Endothelial cell (in vitro differentiated cells): ENCODE data around the gene MUC22. TPM values are rescaled to one million over a fixed set of nuclear protein-coding genes. Genes with fewer than 3 reads are reported as not detected.

Experiments
- DNase-seq: peaks from one replicate; pipeline ENCODE4 v3.0.0; 2021; ENCODE audit warnings: low spot score
- H3K27ac Mint-ChIP-seq: one replicate; pipeline ENCODE4 v1.8.0; 2021; ENCODE audit warnings: mixed read lengths, inconsistent platforms; ENCODE audit not compliant: unreplicated experiment
- H3K27me3 Mint-ChIP-seq: one replicate; pipeline ENCODE4 v1.8.0; 2021; ENCODE audit warnings: mild to moderate bottlenecking, moderate library complexity, mixed read lengths, inconsistent platforms; ENCODE audit not compliant: unreplicated experiment
- H3K36me3 Mint-ChIP-seq: one replicate; pipeline ENCODE4 v1.8.0; 2021; ENCODE audit warnings: mild to moderate bottlenecking, low read depth, mixed read lengths, inconsistent platforms; ENCODE audit not compliant: unreplicated experiment
- H3K4me1 Mint-ChIP-seq: one replicate; pipeline ENCODE4 v1.8.0; 2021; ENCODE audit warnings: mild to moderate bottlenecking, mixed read lengths, inconsistent platforms; ENCODE audit not compliant: unreplicated experiment
- H3K4me3 Mint-ChIP-seq: one replicate; pipeline ENCODE4 v1.8.0; 2021; ENCODE audit warnings: mild to moderate bottlenecking, mixed read lengths, inconsistent platforms; ENCODE audit not compliant: unreplicated experiment
- H3K9me3 Mint-ChIP-seq: one replicate; pipeline ENCODE4 v1.8.0; 2021; ENCODE audit warnings: mixed read lengths, inconsistent platforms; ENCODE audit not compliant: unreplicated experiment
- long read RNA-seq: library from polyadenylated mRNA; unstranded; transcript quantifications from one replicate; pipeline ENCODE4 v2.0.0, GENCODE V29; 2020; ENCODE audit not compliant: unreplicated experiment
- total RNA-seq: library from RNA; stranded (reverse); fragmentation: NEBNext Ultra II Directional; extraction: Animal tissue kit (Norgen Biotek cat#: 25700); gene quantifications from one replicate; pipeline ENCODE4 v1.2.1, GENCODE V29; 2021; ENCODE audit not compliant: unreplicated experiment
- TF ChIP-seq, protein P1 (sequence below): fragments of 200-600 bp; sonication (generic); IDR thresholded peaks from one replicate; pipeline ENCODE4 v1.5.0; 2021; ENCODE audit warnings: antibody characterized with exemption; ENCODE audit not compliant: unreplicated experiment

The MUC22 gene
- total RNA-seq, result not detected
- long read RNA-seq, result 0 reads

DNA sequence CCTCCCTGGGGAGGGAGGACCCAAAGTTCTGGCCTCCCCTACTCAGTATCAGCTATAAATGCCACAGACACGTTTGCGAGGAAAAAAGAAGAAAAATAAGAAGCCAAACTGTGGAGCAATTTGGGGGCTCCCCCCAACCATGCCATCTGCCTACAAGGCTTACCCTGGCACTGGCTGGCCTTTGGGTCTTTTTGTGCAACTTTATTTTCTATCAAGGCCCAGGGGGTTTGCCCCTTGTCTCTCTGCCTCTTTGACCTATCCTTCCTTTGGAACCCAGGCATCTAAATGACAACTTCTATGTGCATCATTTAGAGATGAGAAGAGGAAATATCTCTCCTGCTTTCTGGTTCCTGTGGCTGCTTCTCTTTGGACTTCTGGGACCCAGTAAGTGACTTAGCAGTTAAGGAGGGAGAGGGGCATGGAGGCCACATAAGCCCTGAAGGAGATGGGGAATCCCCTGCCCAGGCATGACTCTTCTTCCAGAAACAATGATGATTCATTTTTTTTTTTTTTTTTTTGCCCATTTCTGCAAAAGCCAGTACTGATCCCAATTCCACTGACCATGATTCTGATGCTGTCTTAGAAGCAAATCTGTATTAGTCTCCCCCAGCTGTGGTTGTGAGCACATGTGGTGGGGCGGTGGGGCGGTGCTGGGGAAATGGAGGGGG lies at the start of gene MUC22:
Gene MUC22, plus strand, starts transcription at position 82 of the 668 bp plus-strand sequence. Its CDS starts 233 bp downstream, at position 315.
- no peak for DNase-seq
- no peaks in the 10 kb centered on the region for H3K9me3 Mint-ChIP-seq

DNA sequence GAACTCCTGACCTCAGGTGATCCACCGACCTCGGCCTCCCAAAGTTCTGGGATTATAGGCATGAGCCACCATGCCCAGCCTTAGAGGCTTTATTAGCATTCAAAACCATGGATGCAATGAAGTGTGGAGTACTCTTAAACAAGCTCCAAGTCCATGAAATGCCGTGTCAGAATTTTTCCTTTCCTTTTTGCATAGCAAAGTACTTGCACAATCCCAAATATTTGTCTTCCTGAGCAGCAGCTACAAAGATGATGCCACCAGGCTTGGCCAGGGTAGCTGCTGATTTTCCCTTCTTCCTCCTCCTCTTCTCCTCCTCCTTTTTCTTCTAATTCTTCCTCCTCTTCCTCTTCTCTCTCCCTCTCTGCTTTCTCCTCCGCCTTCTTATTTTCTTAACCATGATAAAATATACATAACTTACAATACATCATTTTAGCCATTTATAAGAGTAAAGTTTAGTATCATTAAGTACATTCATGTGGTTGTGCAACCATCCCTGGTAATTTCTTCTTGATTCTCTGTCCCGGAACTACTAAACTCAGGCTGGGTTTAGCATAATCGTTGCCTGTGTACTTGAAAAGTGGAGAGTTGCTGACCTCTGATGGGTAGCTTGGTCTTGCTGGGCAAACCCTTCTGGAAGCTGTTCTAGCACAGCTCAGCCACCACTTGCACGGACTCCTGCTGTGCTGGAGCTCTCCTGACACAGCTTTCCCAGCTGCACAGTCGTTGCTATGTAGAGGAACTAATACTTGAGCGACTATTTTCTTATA lies 49.2 kb upstream of the MUC22 start:
- Mint-ChIP-seq H3K4me1 (peaks cover 27% of the 10 kb centered on the region), H3K9me3 (no peaks in the 10 kb centered on the region), H3K4me3 (no peak overlapping the region), H3K36me3 (peaks cover 6% of the 10 kb centered on the region), H3K27ac (no peak overlapping the region), H3K27me3 (peaks cover 6% of the 10 kb centered on the region)
- no peak for DNase-seq
- TF ChIP-seq, protein P1, sequence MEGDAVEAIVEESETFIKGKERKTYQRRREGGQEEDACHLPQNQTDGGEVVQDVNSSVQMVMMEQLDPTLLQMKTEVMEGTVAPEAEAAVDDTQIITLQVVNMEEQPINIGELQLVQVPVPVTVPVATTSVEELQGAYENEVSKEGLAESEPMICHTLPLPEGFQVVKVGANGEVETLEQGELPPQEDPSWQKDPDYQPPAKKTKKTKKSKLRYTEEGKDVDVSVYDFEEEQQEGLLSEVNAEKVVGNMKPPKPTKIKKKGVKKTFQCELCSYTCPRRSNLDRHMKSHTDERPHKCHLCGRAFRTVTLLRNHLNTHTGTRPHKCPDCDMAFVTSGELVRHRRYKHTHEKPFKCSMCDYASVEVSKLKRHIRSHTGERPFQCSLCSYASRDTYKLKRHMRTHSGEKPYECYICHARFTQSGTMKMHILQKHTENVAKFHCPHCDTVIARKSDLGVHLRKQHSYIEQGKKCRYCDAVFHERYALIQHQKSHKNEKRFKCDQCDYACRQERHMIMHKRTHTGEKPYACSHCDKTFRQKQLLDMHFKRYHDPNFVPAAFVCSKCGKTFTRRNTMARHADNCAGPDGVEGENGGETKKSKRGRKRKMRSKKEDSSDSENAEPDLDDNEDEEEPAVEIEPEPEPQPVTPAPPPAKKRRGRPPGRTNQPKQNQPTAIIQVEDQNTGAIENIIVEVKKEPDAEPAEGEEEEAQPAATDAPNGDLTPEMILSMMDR, result no peak

More for the DNA sequence above, at the start of gene MUC22:
- H3K27me3 Mint-ChIP-seq, result no peaks in the 10 kb centered on the region
- H3K4me1 Mint-ChIP-seq, result peaks cover 5% of the 10 kb centered on the region
- H3K36me3 Mint-ChIP-seq, result no peaks in the 10 kb centered on the region
- no peak within 1 kb of the TSS for H3K27ac Mint-ChIP-seq
- H3K4me3 Mint-ChIP-seq, result no peak within 1 kb of the TSS
- TF ChIP-seq, protein P1, result no peak

DNA sequence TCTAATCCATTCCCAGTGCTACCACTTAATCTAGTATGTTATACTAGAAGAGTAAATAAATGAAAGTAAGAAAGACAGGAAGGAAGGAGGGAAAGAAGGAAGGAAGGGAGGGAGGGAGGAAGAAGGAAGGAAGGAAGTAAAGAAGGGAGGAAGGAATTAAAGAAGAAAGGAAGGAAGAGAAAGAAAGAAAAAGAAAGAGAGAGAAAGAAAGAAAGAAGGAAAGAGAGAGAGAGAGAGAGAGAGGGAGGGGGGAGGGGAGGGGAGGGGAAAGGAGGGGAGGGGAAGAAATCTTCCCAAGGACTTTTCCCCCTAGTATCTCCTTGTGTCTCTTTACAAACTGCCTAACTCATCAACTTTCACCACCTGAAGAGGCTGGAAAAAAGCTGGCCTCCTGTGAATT lies 47.6 kb upstream of the MUC22 start:
- Mint-ChIP-seq H3K9me3 (no peaks in the 10 kb centered on the region), H3K4me3 (no peak overlapping the region), H3K36me3 (peaks cover 6% of the 10 kb centered on the region), H3K4me1 (peaks cover 11% of the 10 kb centered on the region), H3K27ac (no peak overlapping the region), H3K27me3 (peaks cover 6% of the 10 kb centered on the region)
- TF ChIP-seq, protein P1, result no peak
- DNase-seq, result no peak

DNA sequence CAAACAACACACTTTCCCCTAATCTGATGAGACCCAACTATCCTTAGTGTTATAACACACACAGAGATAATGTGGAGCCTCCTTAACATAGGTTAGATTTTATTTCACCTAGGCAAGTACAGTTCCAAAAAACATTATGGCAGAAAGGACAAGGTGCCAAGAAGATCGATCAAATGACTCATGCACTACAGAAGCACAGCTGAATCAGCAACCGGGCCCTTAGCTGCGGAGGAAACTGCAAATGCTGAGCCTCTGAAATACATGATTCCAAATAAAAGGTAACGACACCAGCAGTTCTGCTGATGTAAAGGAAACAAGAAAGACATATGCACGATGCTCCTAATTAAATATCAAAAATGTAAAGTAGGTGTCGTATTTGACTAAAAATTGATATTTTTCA lies 46.6 kb upstream of the MUC22 start:
- no peak overlapping the region for H3K4me3 Mint-ChIP-seq
- H3K36me3 Mint-ChIP-seq, result peaks cover 6% of the 10 kb centered on the region
- DNase-seq, result no peak
- peaks cover 4% of the 10 kb centered on the region for H3K4me1 Mint-ChIP-seq
- TF ChIP-seq, protein P1, result no peak
- H3K27ac Mint-ChIP-seq, result no peak overlapping the region
- no peaks in the 10 kb centered on the region for H3K9me3 Mint-ChIP-seq
- H3K27me3 Mint-ChIP-seq, result peaks cover 6% of the 10 kb centered on the region

DNA sequence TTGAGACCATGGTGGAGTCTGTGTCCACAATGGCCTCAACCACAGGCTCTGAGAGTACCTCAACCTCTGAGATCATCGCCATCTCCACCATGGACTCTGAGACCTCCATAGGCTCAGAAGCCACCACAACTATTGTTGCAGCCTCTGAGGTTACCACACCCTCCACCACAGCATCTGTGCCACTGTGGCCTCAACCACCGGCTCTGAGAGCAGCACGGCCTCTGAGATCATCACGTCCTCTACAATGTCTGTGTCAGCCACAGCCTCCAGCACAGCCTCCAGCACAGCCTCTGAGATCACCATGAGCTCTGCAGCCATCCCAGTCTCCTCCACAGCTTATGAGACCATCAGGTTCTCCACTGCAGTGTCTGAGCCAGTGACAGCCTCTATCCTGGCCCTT lies 46.2 kb upstream of the MUC22 start:
- peaks cover 6% of the 10 kb centered on the region for H3K27me3 Mint-ChIP-seq
- H3K4me3 Mint-ChIP-seq, result no peak overlapping the region
- H3K4me1 Mint-ChIP-seq, result peaks cover 3% of the 10 kb centered on the region
- TF ChIP-seq, protein P1, result no peak
- DNase-seq, result no peak
- H3K36me3 Mint-ChIP-seq, result peaks cover 6% of the 10 kb centered on the region
- H3K9me3 Mint-ChIP-seq, result no peaks in the 10 kb centered on the region
- no peak overlapping the region for H3K27ac Mint-ChIP-seq
